Sigmoid colon (tissue), 4 donors: ENCODE results near the gene HOXA13.
A peak's percentile ranks its signal among the peaks of the same experiment; 100 is the strongest.

ENCODE experiments used
- EP300 ChIP-seq, 4 donors: sonication (generic); formaldehyde crosslinking; IDR thresholded peaks; one replicate each; pipeline ENCODE4 v1.6.1; 2017; ENCODE audit warnings: antibody characterized with exemption in 4 of 4
- POLR2A ChIP-seq, 2 donors: fragments of 450-650 bp; IDR thresholded peaks; one replicate each; pipeline ENCODE4 v1.6.1; 2016; ENCODE audit warnings: antibody characterized with exemption in 2 of 2, mild to moderate bottlenecking in 2 of 2, moderate library complexity in 2 of 2
- POLR2AphosphoS5 ChIP-seq, 4 donors: sonication (generic); formaldehyde crosslinking; IDR thresholded peaks; one replicate each; pipeline ENCODE4 v1.6.1; 2017; ENCODE audit warnings: antibody characterized with exemption in 4 of 4
- TF ChIP-seq, protein P1 (sequence below), 4 experiments: fragments of 450-650 bp in 3 of 4; fragments of 200-600 bp in 1 of 4; IDR thresholded peaks; one replicate each; pipeline ENCODE4 v1.5.1; 2016 to 2019; ENCODE audit warnings: antibody characterized with exemption in 4 of 4, mild to moderate bottlenecking in 3 of 4, moderate library complexity in 2 of 4

DNA sequence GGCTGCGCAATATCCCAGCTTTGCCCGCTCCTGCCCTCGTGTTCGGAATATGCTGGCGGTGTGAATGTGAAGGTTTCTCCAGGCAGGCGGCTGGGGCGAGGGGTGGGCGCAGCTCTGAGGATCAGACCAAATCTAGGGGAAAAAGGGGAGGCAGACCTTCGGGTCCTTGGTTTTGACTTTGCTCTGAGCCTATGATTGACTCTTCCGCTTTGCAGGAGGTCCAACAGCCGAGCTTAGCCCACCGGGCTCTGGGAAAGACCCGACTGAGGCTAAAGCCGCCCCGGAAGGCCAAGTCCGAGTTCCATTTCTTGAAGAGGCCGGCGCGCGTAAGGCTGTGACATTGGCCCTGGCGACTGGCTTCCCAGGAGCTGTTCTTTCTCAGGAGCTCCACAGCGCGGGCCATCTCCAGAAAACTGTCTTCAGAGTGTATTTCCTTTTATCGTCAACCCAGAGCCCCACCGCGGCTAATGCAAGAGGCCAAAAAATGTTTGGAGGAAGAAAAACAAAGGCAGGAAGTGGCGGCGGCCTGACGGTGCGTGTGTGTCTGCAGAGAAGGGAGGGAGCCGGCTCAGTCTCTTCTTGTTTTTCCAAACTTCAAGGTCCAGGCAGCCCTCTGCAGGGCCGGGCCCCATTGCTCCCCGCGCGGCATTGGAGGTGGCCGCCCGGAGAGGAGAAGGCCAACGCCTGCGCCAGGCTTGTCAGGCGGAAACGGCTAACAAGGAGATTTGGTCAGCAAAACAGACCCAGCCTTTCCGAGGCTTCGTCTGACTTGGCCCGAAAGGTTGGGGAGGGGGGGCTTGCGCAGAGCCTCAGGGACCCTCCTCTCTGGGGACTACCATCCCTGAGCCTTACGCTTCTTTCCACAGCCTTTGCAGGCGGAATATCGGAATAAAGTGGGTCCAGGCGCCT is 11.3 kb downstream of the HOXA13 start:
- TF ChIP-seq, protein P1, sequence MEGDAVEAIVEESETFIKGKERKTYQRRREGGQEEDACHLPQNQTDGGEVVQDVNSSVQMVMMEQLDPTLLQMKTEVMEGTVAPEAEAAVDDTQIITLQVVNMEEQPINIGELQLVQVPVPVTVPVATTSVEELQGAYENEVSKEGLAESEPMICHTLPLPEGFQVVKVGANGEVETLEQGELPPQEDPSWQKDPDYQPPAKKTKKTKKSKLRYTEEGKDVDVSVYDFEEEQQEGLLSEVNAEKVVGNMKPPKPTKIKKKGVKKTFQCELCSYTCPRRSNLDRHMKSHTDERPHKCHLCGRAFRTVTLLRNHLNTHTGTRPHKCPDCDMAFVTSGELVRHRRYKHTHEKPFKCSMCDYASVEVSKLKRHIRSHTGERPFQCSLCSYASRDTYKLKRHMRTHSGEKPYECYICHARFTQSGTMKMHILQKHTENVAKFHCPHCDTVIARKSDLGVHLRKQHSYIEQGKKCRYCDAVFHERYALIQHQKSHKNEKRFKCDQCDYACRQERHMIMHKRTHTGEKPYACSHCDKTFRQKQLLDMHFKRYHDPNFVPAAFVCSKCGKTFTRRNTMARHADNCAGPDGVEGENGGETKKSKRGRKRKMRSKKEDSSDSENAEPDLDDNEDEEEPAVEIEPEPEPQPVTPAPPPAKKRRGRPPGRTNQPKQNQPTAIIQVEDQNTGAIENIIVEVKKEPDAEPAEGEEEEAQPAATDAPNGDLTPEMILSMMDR (IDR thresholded peaks at IDR 0.05), result no peak
- TF ChIP-seq POLR2A (IDR thresholded peaks at IDR 0.05) (no peak), POLR2AphosphoS5 (IDR thresholded peaks at IDR 0.05) (peak in 3 of 4 donors; percentile 26 to 60 (median 38)), EP300 (IDR thresholded peaks at IDR 0.05) (no peak)
